ENCODE results near the gene IGFBPL1.
"Not testable (repeated sequence)": the region's sequence is repeated elsewhere in the genome, so short reads cannot be mapped to it uniquely, and the experiment has no call there.

The IGFBPL1 gene

GRCh38 chr9:38377336-38378083 is 46.7 kb downstream of the IGFBPL1 start:
- DNase-seq (ENCODE audit: low spot score), result not testable (repeated sequence)

- DNase-seq (ENCODE audit: low spot score), result no peak
Measured at GRCh38 chr9:38376021-38376670, 48.1 kb downstream of the IGFBPL1 start.

GRCh38 chr9:38375572-38375963 is 48.7 kb downstream of the IGFBPL1 start:
- no peak for DNase-seq (ENCODE audit: low spot score)

GRCh38 chr9:38374847-38375571 is 49.2 kb downstream of the IGFBPL1 start:
- DNase-seq (ENCODE audit: low spot score), result no peak

GRCh38 chr9:38373679-38374078 is 50.6 kb downstream of the IGFBPL1 start:
- DNase-seq (ENCODE audit: low spot score), result no peak

GRCh38 chr9:38372762-38373619 is 51.3 kb downstream of the IGFBPL1 start:
- DNase-seq (ENCODE audit: low spot score), result no peak

- no peak for DNase-seq (ENCODE audit: low spot score)
Measured at GRCh38 chr9:38371495-38371894, 52.8 kb downstream of the IGFBPL1 start.

GRCh38 chr9:38370176-38370575 is 54.1 kb downstream of the IGFBPL1 start:
- DNase-seq (ENCODE audit: low spot score), result no peak

GRCh38 chr9:38368731-38369130 is 55.5 kb downstream of the IGFBPL1 start:
- DNase-seq (ENCODE audit: low spot score), result no peak

- no peak for DNase-seq (ENCODE audit: low spot score)
Measured at GRCh38 chr9:38367898-38368297, 56.4 kb downstream of the IGFBPL1 start.

- no peak for DNase-seq (ENCODE audit: low spot score)
Measured at GRCh38 chr9:38363589-38363925, 60.7 kb downstream of the IGFBPL1 start.

- DNase-seq (ENCODE audit: low spot score), result peak; percentile 7
Measured at GRCh38 chr9:38362852-38363588, 61.2 kb downstream of the IGFBPL1 start.

GRCh38 chr9:38361473-38361850 is 62.8 kb downstream of the IGFBPL1 start:
- DNase-seq (ENCODE audit: low spot score), result no peak

GRCh38 chr9:38360839-38361472 is 63.3 kb downstream of the IGFBPL1 start:
- DNase-seq (ENCODE audit: low spot score), result no peak

GRCh38 chr9:38359689-38360385 is 64.4 kb downstream of the IGFBPL1 start:
- no peak for DNase-seq (ENCODE audit: low spot score)

- no peak for DNase-seq (ENCODE audit: low spot score)
Measured at GRCh38 chr9:38359297-38359653, 65.0 kb downstream of the IGFBPL1 start.

GRCh38 chr9:38358390-38359296 is 65.6 kb downstream of the IGFBPL1 start:
- no peak for DNase-seq (ENCODE audit: low spot score)

GRCh38 chr9:38357350-38358114 is 66.7 kb downstream of the IGFBPL1 start:
- no peak for DNase-seq (ENCODE audit: low spot score)

- no peak for DNase-seq (ENCODE audit: low spot score)
Measured at GRCh38 chr9:38356851-38357250, 67.4 kb downstream of the IGFBPL1 start.
